ENCODE data around the gene TNS3. TPM values are rescaled to one million over a fixed set of nuclear protein-coding genes. Genes with fewer than 3 reads are reported as not detected.

The TNS3 gene
- total RNA-seq, 1 experiment from 2014 or later, result 533 TPM

DNA sequence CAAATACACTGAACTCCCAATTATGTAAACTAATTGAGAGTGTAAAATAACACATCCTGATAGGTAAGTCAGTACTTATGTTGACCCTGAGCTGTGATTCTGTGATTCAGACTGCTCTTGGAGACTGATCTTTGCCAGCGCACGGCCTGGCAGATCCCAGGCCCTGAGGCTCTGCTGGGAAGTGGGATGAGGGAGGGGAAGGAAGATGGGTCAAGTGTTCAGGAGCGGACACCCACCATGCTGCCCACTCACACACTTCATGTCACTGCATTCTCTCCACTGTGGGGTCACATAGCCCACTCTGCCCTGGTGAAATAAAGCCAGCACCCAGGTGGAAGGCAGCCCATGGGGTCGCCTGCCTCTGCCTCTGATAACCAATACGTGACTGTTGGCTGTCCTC is 226.2 kb downstream of the TNS3 start:
- ChIA-PET POLR2A (no interaction called here), CTCF (no interaction called here)
- in situ Hi-C loops (cut with HindIII; ENCODE audit: low pct_unique_long_range_greater_than_20kb, low sequenced_read_pairs), result no loop called here
- H3K27ac ChIP-seq (ENCODE audit: low read length), result no peak overlapping the region
- no TSS peak for BruUV-seq (replicated peaks)
- no peaks in the 10 kb centered on the region for H3K27me3 ChIP-seq (ENCODE audit: control insufficient read depth, insufficient read depth, low read length)
- intact Hi-C loops (cut with micrococcal nuclease; ENCODE audit: unreplicated experiment), result no loop called here
- no peak overlapping the region for H3K4me3 ChIP-seq (ENCODE audit: low read depth in 2 of 2, low read length in 2 of 2)
- H3K4me1 ChIP-seq (ENCODE audit: control insufficient read depth, insufficient read depth, low read length), result peaks cover 17% of the 10 kb centered on the region; the same call in 1 of the 2 replicates
- ATAC-seq, result no peak
- H3K9me3 ChIP-seq (ENCODE audit: control insufficient read depth, insufficient read depth, low read depth, low read length), result no peaks in the 10 kb centered on the region
- TF ChIP-seq, protein P1, sequence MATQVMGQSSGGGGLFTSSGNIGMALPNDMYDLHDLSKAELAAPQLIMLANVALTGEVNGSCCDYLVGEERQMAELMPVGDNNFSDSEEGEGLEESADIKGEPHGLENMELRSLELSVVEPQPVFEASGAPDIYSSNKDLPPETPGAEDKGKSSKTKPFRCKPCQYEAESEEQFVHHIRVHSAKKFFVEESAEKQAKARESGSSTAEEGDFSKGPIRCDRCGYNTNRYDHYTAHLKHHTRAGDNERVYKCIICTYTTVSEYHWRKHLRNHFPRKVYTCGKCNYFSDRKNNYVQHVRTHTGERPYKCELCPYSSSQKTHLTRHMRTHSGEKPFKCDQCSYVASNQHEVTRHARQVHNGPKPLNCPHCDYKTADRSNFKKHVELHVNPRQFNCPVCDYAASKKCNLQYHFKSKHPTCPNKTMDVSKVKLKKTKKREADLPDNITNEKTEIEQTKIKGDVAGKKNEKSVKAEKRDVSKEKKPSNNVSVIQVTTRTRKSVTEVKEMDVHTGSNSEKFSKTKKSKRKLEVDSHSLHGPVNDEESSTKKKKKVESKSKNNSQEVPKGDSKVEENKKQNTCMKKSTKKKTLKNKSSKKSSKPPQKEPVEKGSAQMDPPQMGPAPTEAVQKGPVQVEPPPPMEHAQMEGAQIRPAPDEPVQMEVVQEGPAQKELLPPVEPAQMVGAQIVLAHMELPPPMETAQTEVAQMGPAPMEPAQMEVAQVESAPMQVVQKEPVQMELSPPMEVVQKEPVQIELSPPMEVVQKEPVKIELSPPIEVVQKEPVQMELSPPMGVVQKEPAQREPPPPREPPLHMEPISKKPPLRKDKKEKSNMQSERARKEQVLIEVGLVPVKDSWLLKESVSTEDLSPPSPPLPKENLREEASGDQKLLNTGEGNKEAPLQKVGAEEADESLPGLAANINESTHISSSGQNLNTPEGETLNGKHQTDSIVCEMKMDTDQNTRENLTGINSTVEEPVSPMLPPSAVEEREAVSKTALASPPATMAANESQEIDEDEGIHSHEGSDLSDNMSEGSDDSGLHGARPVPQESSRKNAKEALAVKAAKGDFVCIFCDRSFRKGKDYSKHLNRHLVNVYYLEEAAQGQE (IDR thresholded peaks at IDR 0.05; ENCODE audit: insufficient read depth in 1 of 2, low read depth in 2 of 2, low read length in 1 of 2), result no peak
- no peak; the same call in 1 of the 2 replicates for TF ChIP-seq POLR2AphosphoS5 (IDR thresholded peaks at IDR 0.05; ENCODE audit: low read depth, low read length)
- TF ChIP-seq, protein P2, sequence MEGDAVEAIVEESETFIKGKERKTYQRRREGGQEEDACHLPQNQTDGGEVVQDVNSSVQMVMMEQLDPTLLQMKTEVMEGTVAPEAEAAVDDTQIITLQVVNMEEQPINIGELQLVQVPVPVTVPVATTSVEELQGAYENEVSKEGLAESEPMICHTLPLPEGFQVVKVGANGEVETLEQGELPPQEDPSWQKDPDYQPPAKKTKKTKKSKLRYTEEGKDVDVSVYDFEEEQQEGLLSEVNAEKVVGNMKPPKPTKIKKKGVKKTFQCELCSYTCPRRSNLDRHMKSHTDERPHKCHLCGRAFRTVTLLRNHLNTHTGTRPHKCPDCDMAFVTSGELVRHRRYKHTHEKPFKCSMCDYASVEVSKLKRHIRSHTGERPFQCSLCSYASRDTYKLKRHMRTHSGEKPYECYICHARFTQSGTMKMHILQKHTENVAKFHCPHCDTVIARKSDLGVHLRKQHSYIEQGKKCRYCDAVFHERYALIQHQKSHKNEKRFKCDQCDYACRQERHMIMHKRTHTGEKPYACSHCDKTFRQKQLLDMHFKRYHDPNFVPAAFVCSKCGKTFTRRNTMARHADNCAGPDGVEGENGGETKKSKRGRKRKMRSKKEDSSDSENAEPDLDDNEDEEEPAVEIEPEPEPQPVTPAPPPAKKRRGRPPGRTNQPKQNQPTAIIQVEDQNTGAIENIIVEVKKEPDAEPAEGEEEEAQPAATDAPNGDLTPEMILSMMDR (IDR thresholded peaks at IDR 0.05), result no peak
- no peak for DNase-seq (ENCODE audit: low read depth, low spot score)
- peaks cover 12% of the 10 kb centered on the region for H3K36me3 ChIP-seq (ENCODE audit: control insufficient read depth, insufficient read depth, low read length)

DNA sequence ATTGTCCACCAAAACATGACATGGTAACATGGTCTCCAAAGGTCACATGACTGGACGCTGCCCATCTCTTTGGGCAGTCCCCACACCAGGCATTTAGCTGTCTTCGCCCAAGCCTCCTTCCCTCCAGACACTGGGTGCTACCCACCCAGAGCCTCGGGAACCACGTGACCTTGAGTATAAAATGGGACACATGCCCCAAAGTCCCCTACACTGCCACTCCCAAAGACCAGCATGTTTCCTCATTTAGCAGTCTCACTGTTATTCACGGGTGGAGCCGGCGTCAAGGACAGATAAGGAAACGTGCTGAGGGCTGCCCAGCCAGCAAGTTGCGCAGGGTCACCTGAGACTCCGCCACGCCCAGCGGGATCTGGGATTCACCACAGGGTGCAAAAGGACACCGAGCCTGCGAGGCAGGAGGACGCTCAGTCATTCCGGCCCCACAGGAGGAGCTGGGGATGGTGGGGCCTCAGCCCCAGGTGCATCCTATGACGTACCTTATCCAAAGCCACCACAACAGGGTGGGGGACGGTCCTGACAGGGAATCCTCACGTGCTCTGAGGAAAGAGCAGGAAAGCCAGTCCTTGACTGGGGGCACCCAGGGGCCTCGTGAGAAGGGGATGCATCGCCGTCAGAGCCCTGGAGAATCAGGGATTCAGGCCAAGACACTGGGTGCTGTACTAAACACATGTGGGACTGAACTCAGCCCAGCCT is 226.9 kb downstream of the TNS3 start:
- ChIA-PET POLR2A (no interaction called here), CTCF (interaction anchor here (0.7 kb wide), 1 partner anchor 102 kb away, joined by 3 read pairs; no protein-coding TSS in a partner anchor)
- peaks cover 20% of the 10 kb centered on the region; the same call in 1 of the 2 replicates for H3K4me1 ChIP-seq (ENCODE audit: control insufficient read depth, insufficient read depth, low read length)
- no peaks in the 10 kb centered on the region for H3K27me3 ChIP-seq (ENCODE audit: control insufficient read depth, insufficient read depth, low read length)
- in situ Hi-C loops (cut with HindIII; ENCODE audit: low pct_unique_long_range_greater_than_20kb, low sequenced_read_pairs) (no loop called here), intact Hi-C loops (cut with micrococcal nuclease; ENCODE audit: unreplicated experiment) (no loop called here)
- no peak for DNase-seq (ENCODE audit: low read depth, low spot score)
- no peak overlapping the region for H3K4me3 ChIP-seq (ENCODE audit: low read depth in 2 of 2, low read length in 2 of 2)
- ATAC-seq, result no peak
- no peak overlapping the region for H3K27ac ChIP-seq (ENCODE audit: low read length)
- peaks cover 12% of the 10 kb centered on the region for H3K36me3 ChIP-seq (ENCODE audit: control insufficient read depth, insufficient read depth, low read length)
- no peak for TF ChIP-seq SIN3A (IDR thresholded peaks at IDR 0.05; ENCODE audit: borderline replicate concordance, insufficient read depth, low read depth, low read length)
- TF ChIP-seq, protein P2 (IDR thresholded peaks at IDR 0.05), result no peak
- TF ChIP-seq TCF7L2 (IDR thresholded peaks at IDR 0.05; ENCODE audit: low read depth, low read length), result no peak
- no peak for TF ChIP-seq POLR2AphosphoS5 (IDR thresholded peaks at IDR 0.05; ENCODE audit: low read depth, low read length)
- TF ChIP-seq, protein P1 (IDR thresholded peaks at IDR 0.05; ENCODE audit: insufficient read depth in 1 of 2, low read depth in 2 of 2, low read length in 1 of 2), result no peak
- BruUV-seq (replicated peaks), result no TSS peak
- no peaks in the 10 kb centered on the region for H3K9me3 ChIP-seq (ENCODE audit: control insufficient read depth, insufficient read depth, low read depth, low read length)
